GM23338 (cell line): ENCODE data around the gene LAP3. TPM values are rescaled to one million over a fixed set of nuclear protein-coding genes. Genes with fewer than 3 reads are reported as not detected.
A peak's percentile ranks its signal among the peaks of the same experiment; 100 is the strongest.

Experiments used
- ATAC-seq: fragments of 200-7000 bp; cut with Tn5 transposase; 3 replicates; pipeline ENCODE4 v1.9.1; 2020
- DNase-seq: peaks from one replicate; pipeline ENCODE4 v3.0.0-alpha.2; 2015; ENCODE audit warnings: low spot score
- H2AFZ ChIP-seq: fragments of 200-600 bp; sonication (generic); 2 replicates; pipeline ENCODE4 v1.8.0; 2016; ENCODE audit warnings: antibody characterized with exemption, mild to moderate bottlenecking, moderate library complexity
- H3F3A ChIP-seq: fragments of 200-600 bp; sonication (generic); replicated peaks from 2 replicates; pipeline ENCODE4 v1.8.0; 2017; ENCODE audit warnings: antibody characterized with exemption, mixed run types, low read depth
- H3K27ac ChIP-seq: fragments of 200-600 bp; sonication (generic); 2 replicates; pipeline ENCODE4 v1.6.1; 2016; ENCODE audit warnings: low read depth
- H3K27me3 ChIP-seq: fragments of 200-600 bp; sonication (generic); 2 replicates; pipeline ENCODE4 v1.8.0; 2016; ENCODE audit warnings: mild to moderate bottlenecking, mixed run types, moderate library complexity; ENCODE audit not compliant: insufficient read depth
- H3K36me3 ChIP-seq: fragments of 200-600 bp; sonication (generic); 2 replicates; pipeline ENCODE4 v1.8.0; 2016; ENCODE audit warnings: mild to moderate bottlenecking; ENCODE audit not compliant: insufficient read depth
- H3K4me1 ChIP-seq: fragments of 200-600 bp; sonication (generic); 2 replicates; pipeline ENCODE4 v1.8.0; 2016; ENCODE audit warnings: mild to moderate bottlenecking, moderate library complexity; ENCODE audit not compliant: insufficient read depth
- H3K4me2 ChIP-seq: fragments of 200-600 bp; sonication (generic); 2 replicates; pipeline ENCODE4 v1.7.1; 2017; ENCODE audit warnings: mixed run types
- H3K4me3 ChIP-seq: fragments of 200-600 bp; sonication (generic); 2 replicates; pipeline ENCODE4 v1.6.1; 2016; ENCODE audit warnings: mixed run types
- H3K79me2 ChIP-seq: fragments of 200-600 bp; sonication (generic); replicated peaks from 2 replicates; pipeline ENCODE4 v1.8.0; 2017; ENCODE audit warnings: mild to moderate bottlenecking; ENCODE audit not compliant: insufficient read depth
- H3K9me2 ChIP-seq: fragments of 200-600 bp; sonication (generic); 2 replicates; pipeline ENCODE4 v1.8.0; 2017; ENCODE audit not compliant: insufficient read depth
- H4K20me1 ChIP-seq: fragments of 200-600 bp; sonication (generic); replicated peaks from 2 replicates; pipeline ENCODE4 v1.8.0; 2017; ENCODE audit warnings: mild to moderate bottlenecking; ENCODE audit not compliant: insufficient read depth
- H3K27ac Mint-ChIP-seq: 2 replicates; pipeline ENCODE4 v1.8.0; 2020; ENCODE audit warnings: inconsistent platforms, mild to moderate bottlenecking, moderate library complexity, mixed read lengths
- H3K27me3 Mint-ChIP-seq: 3 replicates; pipeline ENCODE4 v1.8.0; 2022; ENCODE audit warnings: low read depth, mild to moderate bottlenecking, moderate library complexity, mixed read lengths, inconsistent platforms; ENCODE audit not compliant: insufficient read depth, poor library complexity
- H3K36me3 Mint-ChIP-seq: 3 replicates; pipeline ENCODE4 v1.8.0; 2021; ENCODE audit warnings: low read depth, mild to moderate bottlenecking, inconsistent platforms, moderate library complexity, mixed read lengths
- H3K4me1 Mint-ChIP-seq: 3 replicates; pipeline ENCODE4 v1.8.0; 2020; ENCODE audit warnings: mild to moderate bottlenecking, inconsistent platforms, mixed read lengths
- H3K4me3 Mint-ChIP-seq: 3 replicates; pipeline ENCODE4 v1.8.0; 2021; ENCODE audit warnings: moderate library complexity, mild to moderate bottlenecking, inconsistent platforms, mixed read lengths
- H3K9me3 Mint-ChIP-seq: 3 replicates; pipeline ENCODE4 v1.8.0; 2020; ENCODE audit warnings: moderate library complexity, mild to moderate bottlenecking, inconsistent platforms, mixed read lengths
- EZH2phosphoT487 ChIP-seq: fragments of 200-600 bp; sonication (generic); IDR thresholded peaks from one replicate; pipeline ENCODE4 v1.8.1; 2018; ENCODE audit warnings: antibody characterized with exemption; ENCODE audit not compliant: unreplicated experiment
- POLR2AphosphoS5 ChIP-seq: IDR thresholded peaks from 2 replicates; pipeline ENCODE4 v1.6.1; 2016; ENCODE audit warnings: antibody characterized with exemption, low read depth
- STAT1 ChIP-seq: IDR thresholded peaks from one replicate; pipeline ENCODE4 v1.6.1; 2016; ENCODE audit warnings: antibody characterized with exemption; ENCODE audit not compliant: unreplicated experiment
- ZNF114 ChIP-seq: fragments of 250-450 bp; sonication (Bioruptor Pico); IDR thresholded peaks from 2 replicates; pipeline ENCODE4 v1.5.0; 2020; ENCODE audit warnings: mild to moderate bottlenecking, moderate library complexity
- ZNF462 ChIP-seq: fragments of 250-450 bp; sonication (Bioruptor Pico); IDR thresholded peaks from 2 replicates; pipeline ENCODE4 v1.5.0; 2020; ENCODE audit warnings: mild to moderate bottlenecking, moderate library complexity
- polyA plus RNA-seq: library from polyadenylated mRNA; unstranded; fragments of >200 nt; fragmentation: Nextera tagmentation; extraction: Ambion mirVana; gene quantifications from 2 replicates; pipeline ENCODE4 v1.2.1, GENCODE V29; 2016
- total RNA-seq: library from RNA; depleted of rRNA; stranded (reverse); fragments of >200 nt; shearing (Covaris generic); gene quantifications from 2 replicates; pipeline ENCODE4 v1.2.3, GENCODE V29; 2014

LAP3 gene
- total and polyA plus RNA-seq, 2 experiments from 2014 or later = 28.6 to 63.6 TPM

GRCh38 chr4:17583941-17584340 lies 6.9 kb downstream of the LAP3 start (continued):
- no peak for TF ChIP-seq ZNF462 (CRISPR knock-in tag)
- TF ChIP-seq POLR2AphosphoS5 = no peak
- TF ChIP-seq ZNF114 (CRISPR knock-in tag) = no peak
- no peak for TF ChIP-seq EZH2phosphoT487

- DNase-seq = peak; percentile 36
- Histone ChIP-seq H3K27ac (peak overlapping the region; percentile 78), H3K79me2 (no peaks in the 10 kb centered on the region; the same call in 1 of the 2 replicates), H3K27me3 (no peaks in the 10 kb centered on the region), H3F3A (no peaks in the 10 kb centered on the region), H4K20me1 (no peaks in the 10 kb centered on the region; the same call in 1 of the 2 replicates), H3K9me2 (no peaks in the 10 kb centered on the region), H3K4me2 (no peak overlapping the region), H2AFZ (no peak overlapping the region), H3K4me3 (no peak overlapping the region), H3K36me3 (peaks cover 43% of the 10 kb centered on the region), H3K4me1 (no peaks in the 10 kb centered on the region)
- Mint-ChIP-seq H3K4me1 (peaks cover 18% of the 10 kb centered on the region), H3K27ac (peak overlapping the region; percentile 78), H3K4me3 (no peak overlapping the region), H3K27me3 (peaks cover 3% of the 10 kb centered on the region), H3K36me3 (peaks cover 83% of the 10 kb centered on the region), H3K9me3 (no peaks in the 10 kb centered on the region)
- ATAC-seq = peak; percentile 71
- no peak for TF ChIP-seq ZNF462 (CRISPR knock-in tag)
- no peak for TF ChIP-seq STAT1
Measured at GRCh38 chr4:17584521-17585213, 7.7 kb downstream of the LAP3 start.
